ENCODE data around the gene AHDC1.

AHDC1 gene

DNA sequence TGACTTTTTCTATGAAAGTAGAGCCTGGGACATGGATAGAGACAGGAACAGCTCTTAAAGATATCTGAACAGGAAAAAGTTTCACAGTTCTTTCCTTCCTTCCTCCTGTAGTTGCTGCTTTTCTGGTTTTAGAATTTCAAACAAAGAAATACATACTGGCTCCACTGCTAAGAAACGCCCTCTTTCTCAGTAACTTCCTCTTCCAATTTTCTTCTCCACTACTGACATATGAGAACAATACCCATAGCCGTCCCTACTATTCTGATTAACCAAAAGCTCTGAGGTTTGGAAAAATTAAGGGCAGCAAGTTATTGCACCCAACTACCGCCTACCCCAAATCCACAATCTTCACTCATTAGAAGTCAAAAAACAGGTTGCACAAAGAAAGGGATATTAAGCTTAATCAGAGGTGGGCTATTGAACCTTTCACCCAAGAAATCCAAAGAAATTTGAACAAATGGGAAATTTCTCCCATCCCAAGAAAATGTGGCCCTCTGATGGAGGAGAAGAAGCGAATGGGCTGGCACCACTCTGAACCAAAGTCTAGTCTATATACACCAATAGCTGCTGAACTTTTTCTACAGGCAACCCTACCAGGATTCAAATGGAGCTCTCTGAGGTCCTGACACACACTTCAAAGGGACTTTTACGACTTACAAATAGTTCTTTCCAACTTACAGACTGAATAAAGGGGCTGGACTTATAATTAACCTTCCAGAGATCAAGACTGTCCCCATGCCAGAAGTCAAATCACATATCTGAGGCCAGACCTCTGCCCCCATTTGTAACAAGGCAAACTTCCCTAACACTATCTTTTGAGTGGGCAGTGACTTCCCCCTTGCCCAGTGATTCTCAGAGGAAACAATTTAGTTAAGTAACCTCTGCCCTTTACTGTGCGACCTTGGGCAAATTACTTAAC, 115.7 kb downstream of the AHDC1 start:
- no peak for DNase-seq (ENCODE audit: low spot score)

DNA sequence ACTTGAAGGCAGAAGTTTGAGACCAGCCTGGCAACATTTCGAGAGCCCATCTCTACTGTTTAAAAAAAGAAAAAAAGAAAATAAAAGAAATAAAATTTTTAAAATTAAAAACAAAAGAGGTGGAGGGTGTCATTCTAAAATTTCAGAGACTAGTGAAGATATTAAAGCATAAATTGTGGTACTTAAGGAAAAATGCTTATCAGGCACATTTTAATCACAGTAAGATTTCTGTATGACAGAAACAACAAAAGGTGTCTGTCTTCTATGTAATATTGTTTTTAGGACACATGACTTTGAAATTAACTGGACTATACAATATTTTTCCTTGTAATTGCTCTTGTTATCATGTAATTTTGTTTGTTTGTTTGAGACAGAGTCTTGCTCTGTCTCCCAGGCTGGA, 118.6 kb downstream of the AHDC1 start:
- no peak for DNase-seq (ENCODE audit: low spot score)
